ENCODE results near the gene SEC14L1. TPM values are rescaled to one million over a fixed set of nuclear protein-coding genes. Genes with fewer than 3 reads are reported as not detected.

SEC14L1 gene
- total RNA-seq, 6 donors from 2014 or later: 100 to 291 (median 145) TPM

DNA sequence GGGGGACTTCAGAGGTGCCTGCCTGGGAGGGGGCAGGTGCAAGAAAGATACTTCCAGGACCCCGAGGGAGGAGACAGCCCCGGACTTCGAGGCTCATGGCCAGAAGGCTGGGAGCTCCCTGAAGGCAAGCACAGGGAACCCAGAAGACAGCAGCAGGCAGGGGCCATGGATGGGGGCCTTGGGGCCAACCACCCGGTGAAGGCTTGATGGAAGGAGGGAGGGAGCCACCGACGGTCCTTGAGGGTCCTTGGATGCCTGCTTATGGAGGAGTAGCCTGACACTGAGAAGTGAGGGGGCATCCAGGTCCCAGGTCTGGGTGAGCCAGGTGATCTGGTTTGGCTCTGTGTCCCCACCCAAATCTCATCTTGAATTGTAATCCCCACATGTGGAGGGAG is 89.7 kb downstream of the SEC14L1 start:
- ATAC-seq (ENCODE audit: low FRiP score in 2 of 2) (no peak), DNase-seq (no peak)
- Histone ChIP-seq H3K9me3 (peaks cover 0 to 3% (median 0%) of the 10 kb centered on the region in 4 donors), H3K4me1 (peaks cover 14 to 16% (median 15%) of the 10 kb centered on the region in 4 donors), H3K4me3 (no peak overlapping the region), H3K27ac (no peak overlapping the region), H3K27me3 (no peaks in the 10 kb centered on the region), H3K36me3 (no peaks in the 10 kb centered on the region)
- 93 to 95% methylated on average over 5 of the region's 6 CpGs for WGBS, 2 donors
- TF ChIP-seq EP300 (IDR thresholded peaks at IDR 0.05) (no peak), CTCF (IDR thresholded peaks at IDR 0.05) (no peak), POLR2A (IDR thresholded peaks at IDR 0.05) (no peak), POLR2AphosphoS5 (IDR thresholded peaks at IDR 0.05) (no peak)

DNA sequence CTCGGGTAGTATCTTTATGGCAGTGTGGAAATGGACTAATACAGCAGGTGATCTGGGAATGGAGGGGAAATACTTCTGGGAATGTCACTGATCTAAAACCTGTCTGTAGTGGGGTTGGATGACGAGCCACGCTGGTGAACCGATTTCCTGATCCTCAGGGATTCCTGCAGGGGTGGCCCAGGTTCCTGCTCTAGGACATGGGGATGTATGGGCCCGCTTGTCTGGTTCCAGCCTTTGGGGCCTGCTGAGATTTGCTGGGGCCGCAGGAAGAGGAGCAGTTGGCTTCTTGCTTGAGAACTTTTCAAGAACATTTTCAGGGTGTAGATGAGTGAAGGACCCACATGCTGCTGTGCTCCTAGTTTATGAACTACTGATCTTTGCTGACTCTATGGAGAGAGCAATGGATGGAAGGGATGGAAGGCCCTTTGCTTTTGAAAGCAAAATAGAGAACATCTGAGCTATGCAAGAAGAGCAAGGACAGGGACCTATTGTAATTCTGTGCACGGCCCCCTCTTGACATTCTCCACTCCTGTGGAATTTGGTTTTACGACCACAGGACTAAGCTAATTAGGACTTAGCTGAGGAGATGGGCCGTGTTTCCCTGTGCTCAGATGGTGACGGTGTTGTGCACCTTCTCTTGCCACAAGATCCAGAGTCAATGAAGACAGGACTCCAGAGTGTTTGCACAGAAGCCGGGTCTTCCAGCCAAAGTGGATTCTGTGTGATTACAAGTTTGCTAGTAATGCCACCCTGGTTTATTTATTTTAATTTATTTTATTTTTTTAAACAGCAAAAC is 90.5 kb downstream of the SEC14L1 start:
- TF ChIP-seq EP300 (IDR thresholded peaks at IDR 0.05): no peak
- no peak for TF ChIP-seq CTCF (IDR thresholded peaks at IDR 0.05)
- TF ChIP-seq POLR2A (IDR thresholded peaks at IDR 0.05): no peak
- TF ChIP-seq POLR2AphosphoS5 (IDR thresholded peaks at IDR 0.05): no peak
- no peaks in the 10 kb centered on the region for H3K9me3 ChIP-seq
- WGBS, 2 donors: 91 to 94% methylated on average over 9 to 11 of the region's 11 CpGs
- ATAC-seq (ENCODE audit: low FRiP score in 2 of 2): no peak
- peaks cover 17 to 24% (median 22%) of the 10 kb centered on the region in 4 donors for H3K4me1 ChIP-seq
- no peak overlapping the region for H3K27ac ChIP-seq
- DNase-seq: no peak
- H3K4me3 ChIP-seq: no peak overlapping the region
- H3K36me3 ChIP-seq: no peaks in the 10 kb centered on the region
- H3K27me3 ChIP-seq: no peaks in the 10 kb centered on the region

DNA sequence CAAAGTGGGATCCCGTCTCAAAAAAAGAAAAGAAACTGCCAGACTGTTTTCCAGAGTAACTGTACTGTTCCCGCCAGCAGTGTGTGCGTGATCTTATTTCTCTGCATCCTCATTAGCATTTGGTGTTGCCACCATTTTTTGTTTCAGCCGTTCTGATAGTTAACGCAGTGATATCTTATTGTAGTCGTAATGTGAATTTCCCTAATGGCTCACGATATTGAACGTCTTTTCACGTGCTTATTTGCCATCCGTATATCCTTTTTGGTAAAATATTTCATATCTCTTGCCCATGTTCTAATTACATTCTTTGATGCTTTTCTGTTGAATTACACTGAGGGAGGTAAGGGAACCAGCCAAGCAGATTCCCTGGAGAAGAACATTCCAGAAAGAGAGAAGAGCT is 92.4 kb downstream of the SEC14L1 start:
- no peak for TF ChIP-seq CTCF (IDR thresholded peaks at IDR 0.05)
- TF ChIP-seq POLR2AphosphoS5 (IDR thresholded peaks at IDR 0.05): no peak
- TF ChIP-seq EP300 (IDR thresholded peaks at IDR 0.05): no peak
- no peak for TF ChIP-seq POLR2A (IDR thresholded peaks at IDR 0.05)
- no peaks in the 10 kb centered on the region for H3K27me3 ChIP-seq
- H3K27ac ChIP-seq: peak overlapping the region in 1 of 4 donors; percentile 24
- H3K4me1 ChIP-seq: peaks cover 18 to 22% (median 21%) of the 10 kb centered on the region in 4 donors
- no peak overlapping the region for H3K4me3 ChIP-seq
- H3K9me3 ChIP-seq: no peaks in the 10 kb centered on the region
- 96% methylated on average over 10 of the region's 10 CpGs for whole genome bisulfite sequencing, 2 donors
- ATAC-seq (ENCODE audit: low FRiP score in 2 of 2) (no peak), DNase-seq (no peak)
- no peaks in the 10 kb centered on the region for H3K36me3 ChIP-seq

DNA sequence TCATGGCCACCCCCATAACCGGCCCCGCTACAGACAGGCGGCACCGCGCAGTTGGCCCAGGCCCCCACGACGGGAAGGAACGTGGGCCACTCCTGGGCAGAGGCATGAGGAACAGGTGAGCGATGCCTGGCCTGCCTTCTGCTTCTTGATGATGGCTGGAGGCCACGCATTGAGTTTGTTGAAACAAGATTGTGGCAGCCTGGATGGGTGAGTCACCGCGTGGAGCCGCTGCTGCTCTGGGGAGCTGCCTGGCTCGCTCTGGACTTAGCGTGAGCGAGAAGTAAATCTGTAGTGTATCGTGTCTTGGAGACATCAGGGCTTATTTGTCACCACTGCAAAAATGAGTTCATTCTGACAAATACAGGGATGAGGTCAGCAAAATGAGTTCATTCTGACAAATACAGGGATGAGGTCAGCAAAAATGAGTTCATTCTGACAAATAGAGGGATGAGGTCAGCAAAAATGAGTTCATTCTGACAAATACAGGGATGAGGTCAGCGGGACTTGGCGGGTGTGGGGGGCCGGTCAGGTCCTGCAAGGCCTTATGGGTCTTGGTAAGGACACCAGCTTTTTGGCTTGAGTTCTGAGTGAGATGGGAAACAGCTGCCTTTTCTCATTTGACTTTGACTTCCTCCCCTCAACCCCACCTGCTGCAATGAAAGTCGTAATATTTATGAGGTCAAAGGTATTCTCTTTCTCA is 93.0 kb downstream of the SEC14L1 start:
- DNase-seq (no peak), ATAC-seq (ENCODE audit: low FRiP score in 2 of 2) (peak in 1 of 2 donors; percentile 61)
- Histone ChIP-seq H3K27ac (peak overlapping the region in 2 of 4 donors; percentile 55 to 78), H3K27me3 (no peaks in the 10 kb centered on the region), H3K4me1 (peaks cover 17 to 21% (median 20%) of the 10 kb centered on the region in 4 donors), H3K36me3 (no peaks in the 10 kb centered on the region), H3K9me3 (no peaks in the 10 kb centered on the region), H3K4me3 (no peak overlapping the region)
- 80 to 83% methylated on average over 21 of the region's 21 CpGs for WGBS, 2 donors
- TF ChIP-seq POLR2AphosphoS5 (IDR thresholded peaks at IDR 0.05): peak; percentile 5 to 35
- no peak for TF ChIP-seq POLR2A (IDR thresholded peaks at IDR 0.05)

- H3K27ac ChIP-seq: peak overlapping the region; percentile 62 to 82 (median 77)
- no peak overlapping the region for H3K4me3 ChIP-seq
- ATAC-seq (ENCODE audit: low FRiP score in 2 of 2): no peak
- no peaks in the 10 kb centered on the region for H3K9me3 ChIP-seq
- WGBS, 2 donors: 87 to 92% methylated on average over 8 to 9 of the region's 9 CpGs
- H3K36me3 ChIP-seq: no peaks in the 10 kb centered on the region
- DNase-seq: no peak
- H3K27me3 ChIP-seq: no peaks in the 10 kb centered on the region
- no peak for TF ChIP-seq CTCF (IDR thresholded peaks at IDR 0.05)
- TF ChIP-seq POLR2AphosphoS5 (IDR thresholded peaks at IDR 0.05): no peak
- TF ChIP-seq EP300 (IDR thresholded peaks at IDR 0.05): no peak
- no peak for TF ChIP-seq POLR2A (IDR thresholded peaks at IDR 0.05)
- H3K4me1 ChIP-seq: peaks cover 17 to 21% (median 20%) of the 10 kb centered on the region in 4 donors
Measured at GRCh38 chr17:77234695-77235094, 93.9 kb downstream of the SEC14L1 start.
